EH (cell line): ENCODE measurements around the gene PHGDH.
"Not testable (repeated sequence)": the region's sequence is repeated elsewhere in the genome, so short reads cannot be mapped to it uniquely, and the experiment has no call there.

Experiments used
- DNase-seq: peaks from one replicate; pipeline ENCODE4 v3.0.0-alpha.2; 2015; ENCODE audit warnings: low read depth

The PHGDH gene

DNA sequence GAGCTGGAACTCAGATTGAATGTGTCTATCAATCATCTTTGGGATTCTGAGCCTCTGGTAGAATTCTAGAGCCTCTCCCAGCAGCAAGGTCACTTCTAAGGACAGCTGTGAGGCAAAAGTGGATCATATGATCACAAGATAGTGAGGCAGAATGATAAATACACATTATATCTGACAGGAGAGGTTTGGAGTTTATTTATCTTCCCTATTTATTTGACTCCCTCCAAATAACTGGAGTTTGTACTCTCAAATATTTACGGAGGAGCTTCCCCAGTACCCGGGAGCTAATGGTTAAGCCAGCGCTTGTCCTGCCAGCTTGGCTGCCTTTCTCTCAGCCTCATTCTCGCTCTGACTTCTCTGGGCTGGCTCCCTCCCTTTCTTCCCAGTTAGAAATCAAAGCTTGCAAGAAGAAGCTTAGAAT is 54.6 kb downstream of the PHGDH start:
- no peak for DNase-seq

DNA sequence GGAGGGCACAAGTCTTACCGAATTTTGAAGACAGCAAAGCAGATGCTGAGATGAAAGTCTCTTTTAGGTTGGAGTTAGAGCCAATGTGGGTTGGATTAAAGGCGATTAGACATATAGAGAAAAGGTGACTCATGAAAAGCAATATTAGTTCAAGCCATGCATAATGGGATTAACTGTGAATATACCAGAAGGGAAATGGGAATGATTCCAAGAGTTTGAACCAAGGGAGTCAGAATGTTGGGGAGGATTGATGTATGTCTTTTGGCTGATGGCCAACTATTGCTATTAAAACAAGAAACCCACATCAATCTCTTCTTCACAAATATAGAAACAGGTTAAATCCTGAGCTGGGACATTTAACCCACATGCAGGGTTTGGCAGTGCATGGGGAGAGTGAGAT is 55.8 kb downstream of the PHGDH start:
- no peak for DNase-seq

DNA sequence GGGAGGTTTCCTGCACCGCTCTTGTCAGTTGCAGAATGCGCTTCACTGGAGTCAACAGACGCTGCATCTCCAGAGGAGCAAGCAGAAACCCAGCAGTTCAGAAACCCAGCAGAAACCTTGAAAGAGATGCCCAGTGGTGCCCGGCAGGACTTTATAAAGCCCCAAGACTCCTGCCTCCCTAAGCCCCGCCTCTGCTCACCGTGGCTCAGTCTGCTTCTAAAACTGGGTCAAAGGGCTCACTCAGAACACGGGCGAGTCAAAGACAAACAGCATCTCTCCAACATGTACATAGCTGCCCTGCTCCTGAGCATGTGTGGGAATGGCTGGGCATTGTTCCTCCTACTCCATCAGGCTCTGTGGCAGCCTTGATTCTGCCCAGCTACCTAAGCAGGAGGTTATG is 57.0 kb downstream of the PHGDH start, which contains the start of gene HMGCS2:
TSS of gene HMGCS2 (minus strand) at position 128 of the 400 bp plus-strand sequence. CDS start at position 67, 61 bp downstream.
- no peak for DNase-seq

DNA sequence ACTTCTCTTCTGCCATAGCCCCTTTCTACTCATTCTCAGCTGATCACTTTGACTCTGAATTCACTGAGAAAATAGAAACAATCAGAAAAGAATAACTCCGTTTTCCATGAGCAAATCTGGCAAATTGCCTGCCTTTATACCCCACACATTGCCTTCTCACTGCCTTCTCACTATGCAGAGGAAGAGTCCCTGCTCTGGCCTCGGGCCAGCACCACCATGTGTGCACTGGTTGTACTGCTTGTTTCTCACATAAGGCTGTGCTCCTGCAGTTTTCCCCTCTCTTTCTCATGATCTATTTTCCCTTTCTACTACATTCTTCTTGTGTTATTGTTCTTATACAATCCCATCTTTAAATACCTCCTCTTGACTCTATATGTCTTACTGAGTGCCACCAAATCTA is 59.3 kb downstream of the PHGDH start:
- DNase-seq = peak; percentile 28

DNA sequence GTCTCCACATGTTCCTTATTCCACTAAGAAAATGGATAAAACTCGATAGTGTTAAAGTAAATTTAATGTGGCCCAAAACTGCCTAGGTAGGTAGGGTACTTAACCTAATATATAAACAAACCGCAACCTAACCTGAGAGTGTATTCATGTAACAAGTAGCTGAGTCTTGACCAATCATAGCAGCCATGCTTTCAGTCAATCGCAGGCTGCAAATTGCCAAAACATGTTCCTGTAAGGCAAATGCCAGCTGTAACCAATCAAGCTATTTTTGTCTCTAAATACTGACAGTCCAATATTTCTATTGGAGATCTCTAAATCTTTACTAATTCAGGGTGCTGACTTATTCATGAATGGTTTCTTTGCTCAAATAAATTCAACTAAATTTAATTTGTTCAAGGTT is 60.0 kb downstream of the PHGDH start:
- no peak for DNase-seq

DNA sequence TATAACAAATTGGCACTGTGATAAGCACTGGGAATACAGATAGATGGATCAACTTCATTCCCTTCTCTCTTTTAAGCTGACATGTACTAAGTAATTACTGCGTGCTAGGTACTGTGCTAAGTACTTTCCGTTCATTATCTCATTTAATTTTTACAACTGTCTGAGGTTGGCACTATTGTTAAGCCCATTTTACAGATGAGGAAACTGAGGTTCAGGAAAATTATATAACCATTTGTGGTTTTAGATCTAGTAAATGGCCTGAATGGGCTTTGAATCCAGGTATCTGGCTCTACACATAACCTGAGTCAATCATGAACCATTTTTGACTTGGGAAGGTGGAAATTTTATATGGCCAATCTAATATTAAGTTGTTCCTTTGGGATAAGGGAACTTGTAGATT is 60.6 kb downstream of the PHGDH start:
- no peak for DNase-seq

DNA sequence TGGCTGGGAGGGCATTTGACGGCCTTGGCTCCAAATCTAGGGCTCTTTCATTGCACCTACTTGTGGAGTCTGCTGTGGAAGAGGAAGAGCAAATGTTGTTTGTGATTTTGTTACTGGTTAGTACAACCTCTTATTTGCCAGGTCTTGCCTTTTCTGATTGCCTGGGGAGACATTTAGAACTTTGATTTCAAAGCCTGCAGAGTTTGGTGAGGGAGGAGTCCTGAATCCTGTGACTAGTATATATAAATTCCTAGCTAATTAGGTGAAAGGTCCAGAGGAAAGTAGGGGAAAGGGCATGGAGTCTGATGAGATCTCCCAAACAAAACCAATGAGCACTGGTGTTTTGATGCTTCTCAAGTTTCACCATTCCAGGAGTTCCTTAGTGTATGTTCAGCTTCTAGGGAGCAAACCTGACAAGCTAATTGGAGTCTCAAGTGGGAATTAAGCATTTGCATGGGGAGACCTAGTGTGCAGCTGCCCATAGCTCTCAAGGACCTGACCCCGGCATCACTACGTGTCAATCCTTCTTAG is 62.0 kb downstream of the PHGDH start:
- DNase-seq = peak; percentile 79

DNA sequence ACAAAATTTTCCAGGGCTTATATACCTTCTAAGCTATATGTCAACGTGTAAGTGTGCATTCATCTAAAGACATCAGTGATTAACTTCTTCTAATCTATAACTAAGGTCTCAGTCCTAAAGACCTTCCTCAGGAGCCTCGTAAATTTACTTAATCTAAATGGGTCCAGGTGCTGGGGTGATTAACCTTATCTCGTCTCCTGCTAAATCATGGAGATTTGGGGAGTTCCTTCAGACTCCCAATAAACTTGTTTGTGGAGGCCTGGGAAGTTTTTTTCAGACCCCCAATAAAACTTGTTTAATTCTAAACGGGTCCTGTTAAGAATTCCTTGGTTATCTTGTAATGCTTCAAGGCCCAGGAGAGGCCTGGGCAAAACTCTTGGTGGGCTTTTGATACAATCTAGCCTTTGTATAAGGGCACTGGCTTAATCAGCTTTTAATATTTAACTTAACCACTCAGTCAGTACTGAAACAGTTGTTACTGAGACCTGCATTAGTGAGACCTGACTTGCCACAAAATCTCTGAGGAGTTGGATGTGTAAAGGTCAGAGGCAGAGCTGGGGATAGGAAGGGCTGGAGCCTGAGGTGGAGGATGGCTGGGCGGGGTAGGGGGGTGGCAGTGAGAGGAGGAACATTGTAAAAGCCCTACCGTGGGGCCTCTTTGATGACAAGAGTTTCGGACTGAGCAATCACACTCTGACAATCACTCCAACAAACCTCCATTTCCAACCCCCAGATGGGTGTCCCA is 63.2 kb downstream of the PHGDH start:
- no peak for DNase-seq

DNA sequence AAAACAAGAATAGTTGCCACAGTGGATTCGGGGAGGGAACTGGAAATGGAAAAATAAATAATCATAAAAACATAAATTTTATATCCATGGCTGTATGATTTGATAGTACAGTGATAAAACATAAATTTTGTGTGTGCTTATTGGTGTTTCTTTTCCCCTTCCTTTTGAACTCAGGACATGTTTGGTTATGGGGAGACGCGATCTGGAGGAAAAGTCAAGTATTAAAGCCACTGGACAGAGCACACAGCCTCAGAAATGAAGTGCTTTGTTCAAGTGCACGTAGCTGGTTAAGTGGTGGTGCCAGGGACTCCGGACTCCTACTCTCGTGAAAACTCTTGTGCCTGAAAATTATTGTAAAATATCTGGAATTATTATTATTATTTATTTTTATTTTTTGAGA is 66.6 kb downstream of the PHGDH start:
- no peak for DNase-seq

DNA sequence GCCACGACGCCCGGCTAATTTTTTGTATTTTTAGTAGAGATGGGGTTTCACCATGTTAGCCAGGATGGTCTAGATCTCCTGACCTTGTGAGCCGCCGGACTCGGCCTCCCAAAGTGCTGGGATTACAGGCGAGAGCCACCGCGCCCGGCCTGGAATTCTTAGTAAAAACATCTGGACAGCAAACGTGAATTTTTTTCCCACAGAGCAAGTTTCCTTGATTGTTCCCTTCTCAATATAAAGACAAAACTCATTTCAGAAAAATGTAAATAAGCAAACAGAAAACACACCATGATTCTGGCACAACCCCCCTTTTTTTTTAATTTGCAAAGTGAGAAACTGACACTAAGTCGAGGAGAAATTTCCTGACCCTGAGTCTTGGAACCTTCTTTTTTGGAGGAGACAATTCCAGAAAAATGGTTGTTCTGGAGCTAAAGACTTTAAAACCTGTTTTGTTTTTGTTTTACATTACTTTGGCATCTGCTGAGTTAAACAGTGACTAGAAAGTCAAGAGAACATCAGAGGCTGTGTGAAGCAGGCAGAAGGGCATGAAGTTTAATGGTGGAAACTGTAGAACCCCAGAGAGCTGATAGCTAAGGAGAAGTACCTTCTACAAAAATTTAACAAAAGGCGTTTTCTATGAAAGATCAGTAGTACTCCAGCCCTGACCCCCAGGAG is 67.3 kb downstream of the PHGDH start:
- peak; percentile 6 for DNase-seq

DNA sequence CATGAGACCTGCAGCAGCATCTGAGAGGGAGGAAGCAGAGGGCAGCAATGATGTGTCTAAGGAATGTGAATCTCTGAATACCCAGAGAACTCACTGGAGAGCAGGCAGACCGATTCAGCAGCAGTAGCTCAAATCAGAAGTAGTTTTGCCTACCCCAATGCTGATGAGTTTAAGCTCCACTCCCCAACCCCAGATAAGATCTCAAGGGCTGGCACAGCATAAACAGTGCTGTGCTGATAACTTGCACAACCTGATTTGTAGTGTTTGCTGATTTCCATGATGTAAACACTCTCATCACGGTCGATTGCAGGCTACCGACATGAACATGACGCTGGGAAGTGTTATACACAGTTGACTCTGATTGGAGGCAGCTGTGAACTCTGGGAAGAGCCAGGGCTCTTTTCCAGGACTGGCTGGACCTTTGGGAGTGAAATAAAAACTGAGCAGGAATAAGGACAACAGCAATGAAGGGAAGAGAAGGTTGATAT is 68.2 kb downstream of the PHGDH start:
- peak; percentile 39 for DNase-seq

DNA sequence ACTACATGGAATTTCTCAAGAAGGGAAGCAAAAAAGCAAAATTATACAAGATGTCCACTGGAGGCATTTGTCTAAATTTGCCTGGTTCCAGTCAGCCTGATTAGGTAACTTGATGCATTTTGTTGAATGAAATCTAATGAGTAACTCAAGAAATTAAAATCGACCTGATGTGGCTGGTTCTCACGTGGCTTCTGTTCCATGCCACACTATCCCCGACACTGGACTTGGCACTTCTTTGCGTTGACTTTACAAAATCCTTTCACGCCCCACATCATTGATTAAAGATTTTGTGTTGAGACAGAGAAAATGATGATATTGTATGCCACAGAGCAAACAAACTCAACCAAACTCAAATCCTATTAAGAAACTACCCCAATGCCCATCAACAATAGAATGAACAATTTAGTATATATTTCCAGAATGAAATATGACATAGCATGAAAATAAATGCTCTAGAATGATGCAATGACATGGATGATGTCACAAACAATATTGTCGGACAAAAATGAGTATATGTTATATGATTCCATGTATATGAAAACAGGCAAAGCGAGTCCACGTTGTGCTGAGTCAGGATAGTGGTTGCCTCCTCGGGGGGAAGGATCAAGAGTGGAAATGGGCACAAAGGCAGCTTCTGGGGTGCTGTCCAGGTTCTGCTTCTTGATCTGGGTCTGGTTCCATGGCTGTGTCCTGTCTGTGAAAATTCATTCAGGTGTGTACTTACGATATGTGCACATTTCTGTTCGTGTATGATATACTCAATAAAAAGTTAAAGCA is 69.9 kb downstream of the PHGDH start:
- DNase-seq = no peak

DNA sequence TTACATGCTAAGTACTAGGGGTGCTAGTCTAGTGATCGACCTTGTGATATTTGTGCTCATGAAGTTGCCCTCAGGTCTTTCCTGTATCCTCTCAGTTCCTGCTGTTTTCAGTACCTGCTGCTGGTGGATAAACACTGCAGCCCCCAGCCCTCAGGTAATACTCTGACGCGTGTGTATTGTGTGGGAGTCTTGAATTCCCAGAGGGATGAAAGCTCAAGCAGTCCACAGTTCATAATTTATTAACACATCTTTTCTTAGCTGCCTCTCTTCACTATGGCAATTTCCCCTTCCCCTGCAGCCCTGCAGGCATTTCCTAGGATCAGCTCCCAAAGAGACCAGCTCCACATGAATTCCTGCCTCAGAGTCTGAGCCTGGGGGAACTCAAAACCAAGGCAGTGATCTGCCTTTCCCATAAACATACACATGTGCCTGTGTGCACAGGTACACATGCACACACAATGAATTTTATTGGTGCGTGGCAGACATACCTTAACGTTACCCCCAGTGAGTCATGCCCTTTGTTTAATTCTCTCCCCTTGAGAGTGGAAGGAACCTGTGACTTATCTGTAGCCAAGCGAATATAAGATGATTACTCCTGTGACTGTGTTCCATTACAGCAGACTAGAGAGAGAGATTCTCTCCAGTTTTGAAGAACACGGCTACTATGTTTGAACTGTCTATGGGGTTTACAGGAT is 71.0 kb downstream of the PHGDH start:
- no peak for DNase-seq

DNA sequence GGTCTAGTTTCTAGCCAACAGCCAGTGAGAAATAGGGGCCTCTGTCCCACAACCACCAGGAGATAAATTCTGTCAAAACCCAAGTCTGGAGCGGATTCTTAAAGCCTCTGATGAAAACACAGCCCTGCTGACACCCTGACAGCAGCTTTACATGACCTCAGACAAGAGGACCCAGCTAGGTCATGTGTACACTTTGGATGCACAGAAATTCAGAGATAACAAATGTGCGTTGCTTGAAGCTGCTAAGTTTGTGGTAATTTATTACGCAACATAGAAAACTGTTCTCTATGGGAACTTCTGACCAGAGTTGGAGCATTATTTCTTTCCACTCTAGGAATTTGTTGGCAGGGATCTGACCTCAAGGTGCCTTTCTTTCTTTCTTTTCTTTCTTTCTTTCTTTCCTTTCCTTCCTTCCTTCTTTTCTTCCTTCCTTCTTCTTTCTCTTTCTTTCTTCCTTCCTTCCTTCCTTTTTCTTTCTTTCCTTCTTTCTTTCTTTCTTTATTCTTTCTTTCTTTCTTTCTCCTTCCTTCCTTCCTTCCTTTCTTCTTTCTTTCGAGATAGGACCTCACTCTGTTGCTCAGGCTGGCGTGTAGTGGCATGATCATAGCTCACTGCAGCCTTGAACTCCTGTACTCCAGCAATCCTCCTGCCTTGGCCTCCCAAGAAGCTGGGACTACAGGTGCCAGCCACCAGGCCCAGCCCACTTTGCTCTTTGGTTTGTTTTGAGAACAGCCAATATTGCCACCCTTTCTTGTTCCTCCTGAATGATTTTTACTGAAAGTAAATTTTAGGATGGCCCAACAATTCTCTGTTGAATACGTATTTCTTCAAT is 71.8 kb downstream of the PHGDH start:
- peak; percentile 7 for DNase-seq

DNA sequence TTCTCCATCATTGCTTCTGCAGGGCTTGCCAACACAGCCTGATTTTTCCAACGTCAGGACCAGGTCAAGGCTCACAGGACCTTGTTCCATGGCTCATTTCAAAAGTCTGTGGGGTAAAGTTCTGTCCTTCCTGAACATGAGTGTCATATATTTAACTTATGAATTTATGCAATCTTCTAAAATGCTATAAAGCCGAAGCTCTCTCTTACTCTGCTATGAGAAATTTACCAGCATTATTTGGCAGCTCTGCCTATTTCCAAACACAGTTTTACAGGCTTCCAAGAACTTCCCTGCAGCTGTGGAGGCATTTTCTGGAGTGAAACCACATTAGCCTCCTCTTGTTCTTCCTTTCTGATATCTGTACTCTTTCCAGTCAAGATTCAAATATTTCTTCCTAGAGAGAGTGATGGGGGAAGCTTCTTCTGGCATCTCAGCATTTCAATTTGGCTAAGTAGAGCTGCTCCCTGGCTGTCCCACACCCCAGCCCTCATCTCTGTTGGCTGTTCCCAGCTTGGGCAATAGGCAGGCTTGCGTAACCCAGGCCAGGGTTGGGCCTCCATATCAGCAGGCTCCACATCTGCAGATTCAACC is 72.6 kb downstream of the PHGDH start:
- peak; percentile 7 for DNase-seq

DNA sequence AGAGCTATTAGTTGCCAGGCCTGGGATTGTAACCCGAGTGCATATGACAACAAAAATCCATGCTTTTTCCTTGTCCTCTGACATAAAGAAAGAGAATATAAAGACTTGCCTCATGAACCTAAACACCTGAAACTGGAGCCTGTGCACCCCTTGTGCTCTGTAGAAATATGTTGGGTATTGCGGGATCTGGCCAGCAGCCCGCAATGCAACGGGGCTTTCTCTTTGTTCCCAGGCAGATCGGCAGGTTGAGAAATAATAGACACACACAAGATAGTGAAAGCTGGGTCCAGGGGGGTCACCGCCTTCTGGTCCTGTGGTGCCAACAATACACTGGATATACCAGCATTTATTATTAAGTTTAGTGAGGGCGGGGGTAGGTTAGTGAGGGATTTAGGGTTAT is 74.3 kb downstream of the PHGDH start:
- DNase-seq = not testable (repeated sequence)

DNA sequence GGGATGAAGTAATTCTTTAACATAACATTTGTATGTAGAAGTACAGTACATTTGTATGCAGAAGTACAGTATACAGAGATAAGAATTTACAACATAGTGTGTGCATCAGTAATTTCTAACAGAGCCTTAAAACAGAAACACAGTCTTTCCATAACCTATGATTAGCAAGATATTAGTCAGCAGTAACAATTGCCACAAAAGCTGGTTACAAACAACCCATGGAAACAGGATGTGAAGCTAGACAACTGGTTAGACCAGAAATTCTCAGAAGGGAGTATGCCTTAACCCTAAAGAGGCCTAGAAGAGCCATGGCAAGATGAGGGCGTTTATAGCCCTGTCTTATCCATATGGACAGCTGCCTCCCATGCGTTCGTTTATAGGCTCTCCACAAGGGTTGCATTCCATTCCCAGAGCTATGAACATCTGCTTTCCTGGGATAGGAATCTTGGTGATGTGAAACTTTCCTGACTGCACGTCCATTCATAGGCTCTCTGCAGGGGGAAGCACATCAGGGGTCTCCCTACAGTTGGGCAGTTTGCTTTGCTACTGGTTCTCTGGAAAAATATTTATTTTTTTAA is 74.8 kb downstream of the PHGDH start:
- peak; percentile 10 for DNase-seq

DNA sequence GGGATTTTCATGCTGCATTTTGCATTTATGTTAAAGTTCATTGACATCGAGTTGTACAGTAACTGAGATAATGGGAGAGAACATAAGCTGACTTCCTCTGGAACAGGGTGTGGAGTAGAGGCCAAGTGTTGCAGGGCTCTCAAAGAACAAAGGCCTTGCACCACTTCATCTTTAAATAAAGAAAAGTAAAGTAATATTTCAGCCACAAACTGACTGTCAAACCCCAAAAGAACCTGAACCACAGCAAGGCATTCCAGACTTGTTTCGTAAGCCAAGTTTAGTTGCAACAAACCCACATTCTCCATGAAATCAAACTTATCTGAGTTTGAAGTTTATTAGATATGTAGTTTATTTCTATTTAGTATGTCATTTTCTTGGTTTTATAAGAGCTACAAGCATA is 76.0 kb downstream of the PHGDH start:
- DNase-seq = no peak

DNA sequence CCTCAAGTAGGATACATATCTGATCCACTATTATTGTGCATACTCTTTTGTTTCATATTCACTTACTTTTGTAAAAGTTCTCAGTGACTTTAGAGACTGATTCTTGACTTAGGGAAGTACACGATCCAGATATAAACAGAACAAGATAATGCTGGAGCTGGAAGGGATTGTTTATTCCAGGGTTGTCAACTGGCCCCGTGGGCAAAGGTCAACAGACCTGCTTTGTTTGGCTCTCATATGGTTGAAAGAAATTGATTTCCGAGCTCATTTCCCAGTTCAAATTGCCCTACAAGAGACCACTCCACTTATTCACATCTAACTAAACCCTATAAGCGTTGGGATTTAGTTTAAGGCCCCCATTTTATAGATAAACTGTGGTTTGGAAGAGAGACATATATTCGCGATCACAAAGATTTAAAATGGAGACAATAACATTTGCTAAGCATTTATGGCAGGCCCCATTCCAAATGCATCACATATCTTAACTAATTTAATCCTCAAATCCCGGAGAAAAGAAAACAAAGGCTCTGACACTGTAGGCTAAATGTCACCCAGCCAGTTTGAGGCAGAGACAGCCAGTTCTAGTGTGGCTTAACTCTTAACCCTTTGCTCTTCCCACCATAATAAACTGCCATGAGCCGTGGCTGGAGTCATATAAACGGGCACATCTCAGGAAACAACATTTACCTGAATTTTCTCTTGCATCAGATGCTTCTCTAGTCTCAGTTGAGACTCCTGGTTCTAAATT is 78.9 kb downstream of the PHGDH start:
- no peak for DNase-seq
